Measurements from ENCODE around the gene PDILT. TPM values are rescaled to one million over a fixed set of nuclear protein-coding genes. Genes with fewer than 3 reads are reported as not detected.

The PDILT gene
- total RNA-seq, 4 donors from 2014 or later: not detected

GRCh38 chr16:20369452-20370054 lies 35.0 kb downstream of the PDILT start:
- WGBS, 2 donors: 79 to 83% methylated on average over 9 of the region's 9 CpGs
- no peak overlapping the region for H3K4me3 ChIP-seq (ENCODE audit: low read depth, poor library complexity, severe bottlenecking)
- intact Hi-C loops (cut with DNase I; ENCODE audit: low total_unique reads): no loop called here
- DNase-seq (ENCODE audit: low spot score in 2 of 2): no peak
- TF ChIP-seq POLR2A (IDR thresholded peaks at IDR 0.05) (no peak), CTCF (IDR thresholded peaks at IDR 0.05) (no peak)

GRCh38 chr16:20364051-20364450 lies 40.5 kb downstream of the PDILT start:
- 69% methylated on average over 3 of the region's 3 CpGs for WGBS, 2 donors
- DNase-seq (ENCODE audit: low spot score in 2 of 2): no peak
- no peak for TF ChIP-seq POLR2A (IDR thresholded peaks at IDR 0.05)
- no peak for TF ChIP-seq CTCF (IDR thresholded peaks at IDR 0.05)
- intact Hi-C loops (cut with DNase I; ENCODE audit: low total_unique reads): no loop called here
- H3K4me3 ChIP-seq (ENCODE audit: low read depth, poor library complexity, severe bottlenecking): no peak overlapping the region

GRCh38 chr16:20363191-20363590 lies 41.3 kb downstream of the PDILT start:
- H3K4me3 ChIP-seq (ENCODE audit: low read depth, poor library complexity, severe bottlenecking): no peak overlapping the region
- WGBS, 2 donors: 41 to 57% methylated on average over 2 of the region's 2 CpGs
- TF ChIP-seq CTCF (IDR thresholded peaks at IDR 0.05) (no peak), POLR2A (IDR thresholded peaks at IDR 0.05) (no peak)
- intact Hi-C loops (cut with DNase I; ENCODE audit: low total_unique reads): no loop called here
- DNase-seq (ENCODE audit: low spot score in 2 of 2): no peak

- WGBS, 2 donors: 47 to 71% methylated on average over 2 of the region's 2 CpGs
- intact Hi-C loops (cut with DNase I; ENCODE audit: low total_unique reads): no loop called here
- H3K4me3 ChIP-seq (ENCODE audit: low read depth, poor library complexity, severe bottlenecking): no peak overlapping the region
- TF ChIP-seq POLR2A (IDR thresholded peaks at IDR 0.05) (no peak), CTCF (IDR thresholded peaks at IDR 0.05) (no peak)
- no peak for DNase-seq (ENCODE audit: low spot score in 2 of 2)
Measured at GRCh38 chr16:20359997-20360396, 44.5 kb downstream of the PDILT start.

- TF ChIP-seq CTCF (IDR thresholded peaks at IDR 0.05): no peak
- TF ChIP-seq POLR2A (IDR thresholded peaks at IDR 0.05): no peak
- WGBS, 2 donors: 65 to 71% methylated on average over 7 of the region's 7 CpGs
- no peak for DNase-seq (ENCODE audit: low spot score in 2 of 2)
- intact Hi-C loops (cut with DNase I; ENCODE audit: low total_unique reads): no loop called here
- H3K4me3 ChIP-seq (ENCODE audit: low read depth, poor library complexity, severe bottlenecking): no peak overlapping the region
Measured at GRCh38 chr16:20355114-20355782, 49.3 kb downstream of the PDILT start.

- DNase-seq (ENCODE audit: low spot score in 2 of 2): no peak
- intact Hi-C loops (cut with DNase I; ENCODE audit: low total_unique reads): no loop called here
- H3K4me3 ChIP-seq (ENCODE audit: low read depth, poor library complexity, severe bottlenecking): no peak overlapping the region
- TF ChIP-seq CTCF (IDR thresholded peaks at IDR 0.05) (no peak), POLR2A (IDR thresholded peaks at IDR 0.05) (no peak)
Measured at GRCh38 chr16:20353379-20353778, 51.2 kb downstream of the PDILT start.

All from lower leg skin (tissue), 4 donors.